Aorta (tissue), 5 donors: ENCODE measurements around the gene PNPO. TPM values are rescaled to one million over a fixed set of nuclear protein-coding genes. Genes with fewer than 3 reads are reported as not detected.

ENCODE experiments used
- ATAC-seq: fragments of 200-7000 bp; cut with Tn5 transposase; one replicate; pipeline ENCODE4 v1.9.1; 2022; ENCODE audit warnings: moderate library complexity; ENCODE audit not compliant: low FRiP score
- DNase-seq, 2 donors: peaks; one replicate each; pipeline ENCODE4 v3.0.0-alpha.2; 2020
- H3K27ac ChIP-seq, 2 donors: one replicate each; pipeline ENCODE4 v1.5.1; 2013; ENCODE audit warnings: low read length in 2 of 2, mild to moderate bottlenecking in 2 of 2, moderate library complexity in 2 of 2, control low read depth in 1 of 2, inconsistent platforms in 1 of 2, low read depth in 1 of 2
- H3K27me3 ChIP-seq, 2 donors: one replicate each; pipeline ENCODE4 v1.6.1; 2013; ENCODE audit warnings: control low read depth in 1 of 2, low read length in 1 of 2, mild to moderate bottlenecking in 1 of 2, moderate library complexity in 1 of 2; ENCODE audit not compliant: insufficient read depth in 2 of 2, control insufficient read depth in 1 of 2
- H3K36me3 ChIP-seq, 2 donors: one replicate each; pipeline ENCODE4 v1.6.1; 2013; ENCODE audit warnings: control low read depth in 1 of 2, low read length in 1 of 2, mild to moderate bottlenecking in 1 of 2; ENCODE audit not compliant: insufficient read depth in 2 of 2, control insufficient read depth in 1 of 2
- H3K4me1 ChIP-seq, 2 donors: one replicate each; pipeline ENCODE4 v1.6.1; 2013; ENCODE audit warnings: low read length in 2 of 2, control low read depth in 1 of 2, mild to moderate bottlenecking in 1 of 2, moderate library complexity in 1 of 2; ENCODE audit not compliant: insufficient read depth in 2 of 2, control insufficient read depth in 1 of 2
- H3K4me3 ChIP-seq, 2 donors: one replicate each; pipeline ENCODE4 v1.5.1; 2013; ENCODE audit warnings: low read length in 2 of 2, control low read depth in 1 of 2, mild to moderate bottlenecking in 1 of 2
- H3K9me3 ChIP-seq: one replicate; pipeline ENCODE4 v1.6.1; 2013; ENCODE audit warnings: mild to moderate bottlenecking, low read length; ENCODE audit not compliant: control insufficient read depth
- WGBS, 2 donors: extraction: QIAGEN DNeasy Blood & Tissue Kit; methylation state at CpG; one replicate each; pipeline ENCODE4 v1.1.7; 2013; 5-methylcytosine and 5-hydroxymethylcytosine counted together
- intact Hi-C, 2 donors: fragments of 100-400 bp; cut with DNase I; formaldehyde crosslinking; loops; one replicate each; pipeline versions ENCODE4 v1.14.2 to v1.15.0; 2022
- polyA plus RNA-seq, 2 donors: library from polyadenylated mRNA; stranded (reverse); fragments of 200-250 nt; gene quantifications; one replicate each; pipeline ENCODE4 v1.2.3, GENCODE V29; 2013
- total RNA-seq, 2 donors: library from RNA; stranded (reverse); fragmentation: NEBNext Ultra II Directional; extraction: Animal tissue kit (Norgen Biotek cat#: 25700); gene quantifications; one replicate each; pipeline ENCODE4 v1.2.1, GENCODE V29; 2021
- donor health status: healthy with polysubstance abuse.
- donor health status: Bipolar disorder and iron deficiency.
- donor health status: DM: no; HTN: no; CAD: no.
- donor health status: DM: no; HTN: no; CAD: no.
- donor health status: DM: yes; HTN: yes; CAD: no.

Gene PNPO
- total and polyA plus RNA-seq, 4 donors = 4.9 to 19.5 (median 10.6) TPM

DNA sequence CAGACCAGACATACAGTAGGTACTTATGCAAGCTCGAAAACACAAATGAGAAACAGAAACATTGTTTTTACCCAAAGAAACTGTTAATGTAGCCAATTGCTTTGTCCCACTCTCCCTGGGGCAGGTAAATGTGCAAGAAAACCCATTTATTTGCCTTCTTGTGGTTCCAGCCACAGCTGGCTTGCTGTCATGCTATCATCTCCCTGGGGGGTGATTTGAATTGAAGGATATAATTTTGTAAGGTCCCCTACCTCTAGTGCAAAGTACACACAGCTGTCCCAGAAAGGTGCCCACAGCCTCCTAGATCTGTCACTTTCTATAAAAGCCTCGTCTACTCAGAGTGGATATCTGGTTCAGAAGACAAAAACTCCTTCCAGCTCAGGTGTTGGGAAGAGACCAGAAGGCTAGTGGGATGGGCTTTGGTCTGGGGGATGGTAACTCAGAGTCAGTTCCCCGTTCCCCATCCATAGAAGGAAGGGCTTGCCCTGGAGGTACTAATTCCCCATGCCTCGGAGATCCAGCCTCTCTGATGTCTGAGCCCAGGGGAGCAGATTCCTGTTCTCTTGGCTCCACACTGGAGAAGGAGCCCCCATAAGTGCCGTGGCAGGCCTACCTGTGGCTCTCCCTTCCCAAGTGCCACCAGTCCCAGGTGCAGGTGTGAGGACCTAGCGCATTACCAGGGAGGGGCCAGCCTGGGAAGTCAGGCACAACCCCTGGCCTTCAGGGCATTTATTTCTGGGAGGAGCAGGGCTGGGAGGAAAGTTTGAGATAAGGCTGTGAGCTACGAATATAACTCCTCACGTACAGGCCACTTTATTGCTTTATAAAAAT, 18.7 kb downstream of the PNPO start:
- Histone ChIP-seq H3K4me3 (no peak overlapping the region), H3K36me3 (no peaks in the 10 kb centered on the region), H3K9me3 (no peaks in the 10 kb centered on the region), H3K4me1 (no peaks in the 10 kb centered on the region), H3K27me3 (no peaks in the 10 kb centered on the region), H3K27ac (no peak overlapping the region)
- DNase-seq = no peak
- ATAC-seq = peak; percentile 8
- WGBS, 2 donors = 76 to 79% methylated on average over 8 of the region's 8 CpGs
- intact Hi-C loops = no loop called here

DNA sequence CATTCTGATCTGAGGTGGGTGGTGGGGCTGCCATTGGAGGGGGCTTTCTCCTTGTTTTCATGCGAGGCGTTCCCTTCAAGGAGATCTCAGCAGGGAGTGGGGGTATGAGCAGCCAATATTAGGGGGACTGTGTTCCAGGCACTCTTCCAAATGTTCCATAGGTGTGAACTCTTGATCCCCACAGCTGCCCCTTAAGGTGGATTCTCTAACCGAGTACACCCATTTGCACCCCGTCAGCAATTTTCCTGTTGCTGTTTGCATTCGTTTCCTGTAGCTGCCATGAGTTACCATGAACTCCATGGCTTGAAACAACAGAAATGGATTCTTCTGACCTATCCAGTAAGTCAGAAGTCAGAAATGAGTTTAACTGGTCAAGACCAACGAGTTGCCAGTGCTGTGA, 20.0 kb downstream of the PNPO start:
- H3K4me3 ChIP-seq = no peak overlapping the region
- H3K9me3 ChIP-seq = no peaks in the 10 kb centered on the region
- no peaks in the 10 kb centered on the region for H3K4me1 ChIP-seq
- ATAC-seq = no peak
- no peak for DNase-seq
- H3K36me3 ChIP-seq = no peaks in the 10 kb centered on the region
- H3K27me3 ChIP-seq = no peaks in the 10 kb centered on the region
- intact Hi-C loops = no loop called here
- WGBS, 2 donors = 83 to 86% methylated on average over 6 of the region's 6 CpGs
- no peak overlapping the region for H3K27ac ChIP-seq

DNA sequence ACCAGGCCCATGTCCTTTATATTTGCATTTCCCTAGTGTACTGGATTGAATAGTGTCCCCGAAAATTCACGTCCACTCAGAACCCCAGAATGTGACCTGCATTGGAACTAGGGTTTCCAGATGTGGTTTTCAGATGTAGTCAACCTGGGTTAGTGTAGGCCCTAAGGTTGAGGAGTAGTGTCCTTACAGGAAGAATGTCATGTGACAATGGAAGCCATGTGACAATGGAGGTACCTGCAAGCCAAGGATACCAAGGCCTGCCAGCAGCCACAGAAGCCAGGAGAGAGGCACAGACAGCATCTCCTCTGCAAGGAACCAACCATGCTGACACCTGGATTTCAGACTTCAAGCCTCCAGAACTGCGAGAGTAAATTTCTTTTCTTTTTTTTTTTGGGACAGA, 21.5 kb downstream of the PNPO start:
- ATAC-seq = no peak
- intact Hi-C loops = no loop called here
- WGBS, 2 donors = 79 to 97% methylated on average over 3 of the region's 3 CpGs
- Histone ChIP-seq H3K36me3 (no peaks in the 10 kb centered on the region), H3K27me3 (no peaks in the 10 kb centered on the region), H3K4me3 (no peak overlapping the region), H3K27ac (no peak overlapping the region), H3K4me1 (no peaks in the 10 kb centered on the region), H3K9me3 (no peaks in the 10 kb centered on the region)
- DNase-seq = no peak

DNA sequence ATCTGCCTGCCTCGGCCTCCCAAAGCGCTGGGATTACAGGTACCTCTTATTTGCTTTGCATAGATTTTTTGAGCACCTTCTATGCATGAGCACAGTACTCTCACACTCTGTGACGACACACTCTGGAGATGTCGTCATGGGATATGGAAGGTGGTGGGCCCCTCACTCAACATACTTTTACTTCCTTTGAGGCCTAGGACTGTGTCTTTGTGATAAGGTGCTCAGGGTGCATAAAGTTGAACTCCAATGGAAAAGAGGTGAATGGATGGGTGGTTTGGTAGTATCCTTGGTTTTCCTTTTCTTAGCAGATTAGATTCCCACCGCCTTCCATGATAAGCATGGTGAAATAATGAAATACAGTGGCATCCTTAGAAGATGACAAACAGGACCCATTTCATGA, 23.5 kb downstream of the PNPO start:
- Histone ChIP-seq H3K27ac (no peak overlapping the region), H3K36me3 (no peaks in the 10 kb centered on the region), H3K4me1 (no peaks in the 10 kb centered on the region), H3K4me3 (no peak overlapping the region), H3K9me3 (no peaks in the 10 kb centered on the region), H3K27me3 (no peaks in the 10 kb centered on the region)
- DNase-seq (no peak), ATAC-seq (no peak)
- WGBS, 2 donors = 92 to 95% methylated on average over 5 of the region's 5 CpGs
- intact Hi-C loops = no loop called here

DNA sequence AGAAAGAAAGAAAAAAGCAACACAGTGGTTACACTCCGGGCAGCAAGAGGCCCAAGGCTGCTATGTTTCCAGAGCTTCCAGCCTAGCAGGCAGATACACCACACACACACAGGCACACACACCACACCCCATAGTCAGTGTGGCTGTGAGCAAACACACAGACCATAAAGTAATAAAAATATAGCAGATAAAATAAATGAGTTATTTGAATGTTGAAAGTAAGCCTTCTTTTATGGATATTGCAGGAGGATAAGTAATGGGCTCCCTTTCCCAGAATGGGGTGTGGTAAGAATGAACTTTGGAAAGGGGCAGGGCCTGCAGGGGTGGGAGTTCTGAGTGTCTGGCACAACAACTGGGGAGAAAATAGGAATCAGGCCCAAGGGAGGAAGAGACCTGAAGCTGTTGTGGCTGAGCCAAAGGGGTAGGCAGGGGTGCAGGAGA, 24.7 kb downstream of the PNPO start:
- H3K9me3 ChIP-seq = no peaks in the 10 kb centered on the region
- no peaks in the 10 kb centered on the region for H3K36me3 ChIP-seq
- H3K4me3 ChIP-seq = no peak overlapping the region
- ATAC-seq (no peak), DNase-seq (no peak)
- H3K27ac ChIP-seq = no peak overlapping the region
- H3K27me3 ChIP-seq = no peaks in the 10 kb centered on the region
- 38 to 49% methylated on average over 1 of the region's 1 CpG for WGBS, 2 donors
- intact Hi-C loops = no loop called here
- peaks cover 0 to 3% of the 10 kb centered on the region in 2 donors for H3K4me1 ChIP-seq

DNA sequence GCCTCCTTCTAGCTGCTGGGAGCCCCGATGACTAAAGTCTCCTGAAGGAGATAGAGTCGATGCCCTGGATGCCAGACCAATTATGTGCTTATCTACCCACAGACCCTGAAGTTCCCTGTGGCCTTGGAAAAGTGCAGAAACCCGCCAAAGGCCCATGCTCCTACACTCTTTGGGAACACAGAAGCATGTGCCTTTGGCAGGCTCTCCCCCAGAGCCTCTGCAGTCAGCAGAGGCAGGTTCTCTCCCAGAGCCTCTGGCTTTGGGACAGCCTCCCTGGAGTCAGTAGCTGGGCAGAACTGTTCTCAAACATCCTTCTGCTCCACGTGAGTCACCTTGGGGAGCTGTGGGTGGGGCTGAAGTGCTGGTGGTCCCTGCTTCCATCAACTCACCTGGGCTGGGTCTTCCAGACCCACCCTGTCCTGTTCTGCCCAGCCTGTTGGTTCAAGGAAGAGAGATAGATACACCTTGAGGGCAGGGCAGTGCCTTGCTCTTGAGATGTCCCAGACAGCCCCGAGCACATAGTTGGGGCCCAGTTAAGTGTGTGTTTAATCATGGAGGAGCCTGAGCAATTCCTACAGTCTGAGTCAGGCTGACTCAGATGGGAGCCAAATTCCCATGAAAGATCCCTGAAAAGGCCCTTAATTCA, 26.4 kb downstream of the PNPO start:
- DNase-seq = no peak
- Histone ChIP-seq H3K27ac (no peak overlapping the region), H3K36me3 (no peaks in the 10 kb centered on the region), H3K4me3 (no peak overlapping the region), H3K27me3 (no peaks in the 10 kb centered on the region), H3K4me1 (peaks cover 0 to 3% of the 10 kb centered on the region in 2 donors), H3K9me3 (no peaks in the 10 kb centered on the region)
- WGBS, 2 donors = 32 to 47% methylated on average over 5 of the region's 5 CpGs
- ATAC-seq = no peak
- intact Hi-C loops = no loop called here

DNA sequence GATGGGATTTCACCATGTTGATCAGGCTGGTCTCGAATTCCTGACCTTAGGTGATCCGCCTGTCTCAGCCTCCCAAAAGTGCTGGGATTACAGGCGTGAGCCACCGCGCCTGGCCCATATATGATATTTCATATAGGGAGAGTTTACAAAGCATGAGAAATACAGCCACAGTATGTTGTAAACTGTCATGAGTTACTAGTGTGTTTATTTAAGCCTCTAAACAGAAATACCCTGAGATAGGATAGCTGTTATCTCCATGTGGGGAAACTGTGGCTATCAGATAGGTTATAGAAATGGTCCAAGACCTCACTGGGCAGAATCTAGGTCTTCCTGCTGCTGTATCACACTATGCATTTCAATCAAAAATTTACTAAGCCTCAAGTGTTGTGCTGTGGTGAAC, 27.5 kb downstream of the PNPO start:
- H3K36me3 ChIP-seq = no peaks in the 10 kb centered on the region
- H3K4me1 ChIP-seq = peaks cover 0 to 3% of the 10 kb centered on the region in 2 donors
- intact Hi-C loops = no loop called here
- no peaks in the 10 kb centered on the region for H3K9me3 ChIP-seq
- H3K4me3 ChIP-seq = no peak overlapping the region
- DNase-seq (no peak), ATAC-seq (no peak)
- H3K27me3 ChIP-seq = no peaks in the 10 kb centered on the region
- H3K27ac ChIP-seq = no peak overlapping the region
- WGBS, 2 donors = 95 to 98% methylated on average over 5 of the region's 5 CpGs

DNA sequence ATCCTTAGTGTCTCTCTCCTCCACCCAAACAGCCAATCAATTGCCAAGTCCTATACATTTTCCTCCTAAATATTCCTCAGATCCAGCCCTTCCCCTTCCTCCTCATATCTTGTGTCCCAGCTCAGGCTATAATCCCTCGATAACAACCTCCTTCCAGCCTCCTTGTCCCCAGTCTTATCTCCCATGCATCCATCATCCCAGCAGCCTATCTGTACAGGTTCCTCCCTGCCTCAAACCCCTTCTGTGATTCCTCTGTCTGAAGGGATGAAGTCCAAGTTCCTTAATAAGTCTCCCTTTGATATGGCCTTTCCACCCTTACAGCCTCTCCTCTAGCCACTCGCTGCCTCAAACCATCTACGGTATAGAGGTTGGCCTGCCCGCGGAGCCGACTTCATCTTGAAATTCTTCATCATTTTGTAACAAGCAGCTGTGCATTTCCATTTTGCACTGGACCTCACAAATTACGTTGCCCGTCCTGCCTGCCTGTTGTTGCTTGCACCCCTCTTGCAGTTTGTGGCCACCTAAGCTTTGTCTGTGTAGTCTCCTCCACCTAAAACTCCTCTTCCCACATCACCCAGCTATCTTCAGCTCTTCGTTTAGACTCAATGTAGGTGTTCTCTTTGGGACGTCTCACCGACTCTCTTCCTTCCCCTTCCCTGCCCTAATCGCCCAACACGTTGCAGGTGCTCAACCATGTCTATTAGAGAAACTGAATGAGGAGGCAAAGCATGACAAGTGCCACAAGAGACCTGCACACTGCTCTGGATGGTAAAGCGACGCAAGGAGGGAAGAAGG, 28.8 kb downstream of the PNPO start:
- Histone ChIP-seq H3K4me3 (no peak overlapping the region), H3K36me3 (no peaks in the 10 kb centered on the region), H3K4me1 (peaks cover 0 to 3% of the 10 kb centered on the region in 2 donors), H3K9me3 (no peaks in the 10 kb centered on the region), H3K27me3 (no peaks in the 10 kb centered on the region), H3K27ac (no peak overlapping the region)
- ATAC-seq (no peak), DNase-seq (no peak)
- intact Hi-C loops = loop anchor here (1.0 to 5.0 kb wide), 4 partner anchors 23 to 128 kb away; partner anchors contain the start of genes SCRN2 (in 2 of the 2) and SP2 (in 1 of the 2)
- 45 to 48% methylated on average over 15 of the region's 15 CpGs for whole genome bisulfite sequencing, 2 donors
